OCI-LY1 (cell line): ENCODE measurements around the gene CRKL.
"Not testable (repeated sequence)": the region's sequence is repeated elsewhere in the genome, so short reads cannot be mapped to it uniquely, and the experiment has no call there.

Experiments used
- H2AFZ ChIP-seq: fragments of 200-600 bp; sonication (generic), shearing (Covaris generic); 2 replicates; pipeline ENCODE4 v1.6.0; 2014; ENCODE audit warnings: antibody characterized with exemption, mild to moderate bottlenecking, low read length
- H3F3A ChIP-seq: fragments of 200-600 bp; sonication (generic), shearing (Covaris generic); 2 replicates; pipeline ENCODE4 v1.6.0; 2014; ENCODE audit warnings: mild to moderate bottlenecking, antibody characterized with exemption, low read length, moderate library complexity; ENCODE audit not compliant: insufficient read depth
- H3K27ac ChIP-seq: fragments of 200-600 bp; sonication (generic); 2 replicates; pipeline ENCODE4 v1.5.1; 2014; ENCODE audit warnings: low read length, mixed run types, mild to moderate bottlenecking, low read depth; ENCODE audit not compliant: poor library complexity, severe bottlenecking
- H3K27me3 ChIP-seq: fragments of 200-600 bp; sonication (generic); 2 replicates; pipeline ENCODE4 v1.6.0; 2014; ENCODE audit warnings: antibody characterized with exemption, mild to moderate bottlenecking, low read length, moderate library complexity; ENCODE audit not compliant: insufficient read depth
- H3K36me3 ChIP-seq: fragments of 200-600 bp; sonication (generic); 2 replicates; pipeline ENCODE4 v1.6.1; 2014; ENCODE audit warnings: mild to moderate bottlenecking, antibody characterized with exemption, low read length, moderate library complexity, mixed read lengths; ENCODE audit not compliant: insufficient read depth
- H3K4me1 ChIP-seq: fragments of 200-600 bp; sonication (generic); 2 replicates; pipeline ENCODE4 v1.5.1; 2014; ENCODE audit warnings: mild to moderate bottlenecking, low read length, moderate library complexity; ENCODE audit not compliant: insufficient read depth, severe bottlenecking
- H3K4me2 ChIP-seq: fragments of 200-600 bp; sonication (generic), shearing (Covaris generic); 2 replicates; pipeline ENCODE4 v1.6.1; 2014; ENCODE audit warnings: low read length
- H3K4me3 ChIP-seq: fragments of 200-600 bp; sonication (generic); 2 replicates; pipeline ENCODE4 v1.5.1; 2014; ENCODE audit warnings: low read length, low read depth, mild to moderate bottlenecking, mixed read lengths; ENCODE audit not compliant: poor library complexity, severe bottlenecking
- H3K79me2 ChIP-seq: fragments of 200-600 bp; shearing (Covaris generic); 2 replicates; pipeline ENCODE4 v1.6.1; 2016; ENCODE audit warnings: mixed run types, low read length, mixed read lengths; ENCODE audit not compliant: insufficient read depth
- H3K9ac ChIP-seq: fragments of 200-600 bp; sonication (generic), shearing (Covaris generic); 2 replicates; pipeline ENCODE4 v1.6.1; 2014; ENCODE audit warnings: mild to moderate bottlenecking, low read length, mixed read lengths
- H3K9me2 ChIP-seq: fragments of 200-600 bp; sonication (generic), shearing (Covaris generic); 2 replicates; pipeline ENCODE4 v1.6.1; 2014; ENCODE audit warnings: low read depth, mild to moderate bottlenecking, low read length, mixed read lengths
- H3K9me3 ChIP-seq: fragments of 200-600 bp; shearing (Covaris generic); 2 replicates; pipeline ENCODE4 v1.6.1; 2014; ENCODE audit warnings: low read length, mixed read lengths
- H4K20me1 ChIP-seq: fragments of 200-600 bp; sonication (generic), shearing (Covaris generic); 2 replicates; pipeline ENCODE4 v1.6.0; 2016; ENCODE audit warnings: mild to moderate bottlenecking, low read length; ENCODE audit not compliant: insufficient read depth
- CTCF ChIP-seq: fragments of 200-600 bp; sonication (generic), shearing (Covaris generic); IDR thresholded peaks from 2 replicates; pipeline ENCODE4 v1.5.1; 2017; ENCODE audit warnings: mild to moderate bottlenecking, antibody characterized with exemption, low read length, moderate library complexity, mixed read lengths
- EZH2 ChIP-seq: fragments of 200-600 bp; sonication (generic), shearing (Covaris generic); IDR thresholded peaks from 2 replicates; pipeline ENCODE4 v1.8.0; 2017; ENCODE audit warnings: borderline replicate concordance, mixed run types, mild to moderate bottlenecking, antibody characterized with exemption, low read length, moderate library complexity, mixed read lengths

CRKL gene

GRCh38 chr22:20890975-20891374 lies 26.2 kb upstream of the CRKL start:
- H3K4me1 ChIP-seq, result no peaks in the 10 kb centered on the region
- TF ChIP-seq EZH2, result no peak
- TF ChIP-seq CTCF, result no peak
- no peaks in the 10 kb centered on the region for H3K27me3 ChIP-seq
- H3K4me2 ChIP-seq, result no peak overlapping the region
- no peaks in the 10 kb centered on the region for H3K9me3 ChIP-seq
- no peaks in the 10 kb centered on the region for H3F3A ChIP-seq
- no peak overlapping the region for H3K4me3 ChIP-seq
- H3K36me3 ChIP-seq, result peaks cover 33% of the 10 kb centered on the region
- no peak overlapping the region for H2AFZ ChIP-seq
- H3K9ac ChIP-seq, result no peak overlapping the region
- no peaks in the 10 kb centered on the region for H3K79me2 ChIP-seq
- no peak overlapping the region for H3K27ac ChIP-seq
- no peaks in the 10 kb centered on the region for H4K20me1 ChIP-seq
- H3K9me2 ChIP-seq, result no peaks in the 10 kb centered on the region

DNA sequence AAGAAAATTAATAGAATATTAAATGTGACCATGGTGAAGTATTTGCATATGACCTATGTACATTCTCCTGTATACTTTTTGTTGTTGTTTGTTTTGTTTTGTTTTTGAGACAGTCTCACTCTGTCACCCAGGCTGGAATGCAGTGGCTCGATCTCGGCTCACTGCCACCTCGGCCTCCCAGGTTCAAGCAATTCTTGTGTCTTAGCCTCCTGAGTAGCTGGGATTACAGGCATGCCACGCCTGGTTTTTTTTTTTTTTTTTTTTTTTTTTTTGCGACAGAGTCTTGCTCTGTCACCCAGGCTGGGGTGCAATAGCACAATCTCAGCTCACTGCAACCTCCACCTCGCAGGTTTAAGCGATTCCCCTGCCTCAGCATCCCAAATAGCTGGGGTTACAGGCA lies 19.5 kb upstream of the CRKL start:
- H3K36me3 ChIP-seq, H3K4me2 ChIP-seq, H2AFZ ChIP-seq, H3K9me2 ChIP-seq, H3K4me1 ChIP-seq, H3K9ac ChIP-seq, H3K27me3 ChIP-seq, H3F3A ChIP-seq, H3K4me3 ChIP-seq, H3K27ac ChIP-seq, H3K9me3 ChIP-seq, H4K20me1 ChIP-seq, H3K79me2 ChIP-seq: not testable (repeated sequence)

- H3K9me3 ChIP-seq, result no peaks in the 10 kb centered on the region
- H3K27ac ChIP-seq, result no peak overlapping the region
- no peaks in the 10 kb centered on the region for H3K9me2 ChIP-seq
- no peaks in the 10 kb centered on the region for H3K79me2 ChIP-seq
- no peaks in the 10 kb centered on the region for H3K36me3 ChIP-seq
- H3K9ac ChIP-seq, result no peak overlapping the region
- no peak overlapping the region for H2AFZ ChIP-seq
- TF ChIP-seq EZH2 (no peak), CTCF (no peak)
- no peaks in the 10 kb centered on the region for H3F3A ChIP-seq
- no peaks in the 10 kb centered on the region for H3K27me3 ChIP-seq
- no peaks in the 10 kb centered on the region for H3K4me1 ChIP-seq
- no peaks in the 10 kb centered on the region for H4K20me1 ChIP-seq
- no peak overlapping the region for H3K4me3 ChIP-seq
- no peak overlapping the region for H3K4me2 ChIP-seq
Measured at GRCh38 chr22:20899827-20900423, 17.3 kb upstream of the CRKL start.

GRCh38 chr22:20901093-20902033 lies 15.8 kb upstream of the CRKL start:
- not testable (repeated sequence) for H4K20me1 ChIP-seq, H3K4me1 ChIP-seq, H3F3A ChIP-seq, H3K9me3 ChIP-seq, H3K27me3 ChIP-seq, H3K79me2 ChIP-seq, H3K9me2 ChIP-seq, H3K27ac ChIP-seq, H3K4me3 ChIP-seq, H3K9ac ChIP-seq, H3K36me3 ChIP-seq, H2AFZ ChIP-seq, H3K4me2 ChIP-seq
